ENCODE results near the gene SULF2.

The SULF2 gene

DNA sequence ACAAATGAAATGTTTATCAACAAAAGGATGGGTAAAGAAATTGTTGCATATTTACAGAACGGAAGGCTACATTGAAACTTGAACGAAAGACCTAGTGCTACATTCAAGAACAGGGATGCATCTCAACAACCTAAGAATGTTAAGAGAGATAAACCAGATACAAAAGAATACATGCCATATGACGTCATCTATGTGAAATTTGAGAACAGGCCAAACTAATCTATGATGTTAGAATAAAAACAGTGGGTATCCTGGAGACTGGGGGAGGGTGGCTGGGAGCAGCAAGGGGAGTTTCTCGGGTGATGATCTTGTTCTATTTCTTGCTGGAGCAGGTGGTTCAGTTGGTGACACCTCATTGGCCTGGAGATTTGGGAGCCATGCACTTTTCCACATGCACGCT is 81.5 kb downstream of the SULF2 start:
- Histone ChIP-seq H3K4me1 (ENCODE audit: control insufficient read depth in 1 of 2, insufficient read depth in 1 of 2, low read depth in 1 of 2, low read length in 1 of 2) (no peaks in the 10 kb centered on the region), H3K4me3 (ENCODE audit: low read depth in 1 of 2, low read length in 1 of 2) (no peak overlapping the region), H3K9me3 (no peaks in the 10 kb centered on the region), H3K36me3 (peaks cover 34% of the 10 kb centered on the region), H3K27me3 (no peaks in the 10 kb centered on the region), H3K27ac (no peak overlapping the region)
- TF ChIP-seq, protein P1, sequence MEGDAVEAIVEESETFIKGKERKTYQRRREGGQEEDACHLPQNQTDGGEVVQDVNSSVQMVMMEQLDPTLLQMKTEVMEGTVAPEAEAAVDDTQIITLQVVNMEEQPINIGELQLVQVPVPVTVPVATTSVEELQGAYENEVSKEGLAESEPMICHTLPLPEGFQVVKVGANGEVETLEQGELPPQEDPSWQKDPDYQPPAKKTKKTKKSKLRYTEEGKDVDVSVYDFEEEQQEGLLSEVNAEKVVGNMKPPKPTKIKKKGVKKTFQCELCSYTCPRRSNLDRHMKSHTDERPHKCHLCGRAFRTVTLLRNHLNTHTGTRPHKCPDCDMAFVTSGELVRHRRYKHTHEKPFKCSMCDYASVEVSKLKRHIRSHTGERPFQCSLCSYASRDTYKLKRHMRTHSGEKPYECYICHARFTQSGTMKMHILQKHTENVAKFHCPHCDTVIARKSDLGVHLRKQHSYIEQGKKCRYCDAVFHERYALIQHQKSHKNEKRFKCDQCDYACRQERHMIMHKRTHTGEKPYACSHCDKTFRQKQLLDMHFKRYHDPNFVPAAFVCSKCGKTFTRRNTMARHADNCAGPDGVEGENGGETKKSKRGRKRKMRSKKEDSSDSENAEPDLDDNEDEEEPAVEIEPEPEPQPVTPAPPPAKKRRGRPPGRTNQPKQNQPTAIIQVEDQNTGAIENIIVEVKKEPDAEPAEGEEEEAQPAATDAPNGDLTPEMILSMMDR (IDR thresholded peaks at IDR 0.05) = no peak

DNA sequence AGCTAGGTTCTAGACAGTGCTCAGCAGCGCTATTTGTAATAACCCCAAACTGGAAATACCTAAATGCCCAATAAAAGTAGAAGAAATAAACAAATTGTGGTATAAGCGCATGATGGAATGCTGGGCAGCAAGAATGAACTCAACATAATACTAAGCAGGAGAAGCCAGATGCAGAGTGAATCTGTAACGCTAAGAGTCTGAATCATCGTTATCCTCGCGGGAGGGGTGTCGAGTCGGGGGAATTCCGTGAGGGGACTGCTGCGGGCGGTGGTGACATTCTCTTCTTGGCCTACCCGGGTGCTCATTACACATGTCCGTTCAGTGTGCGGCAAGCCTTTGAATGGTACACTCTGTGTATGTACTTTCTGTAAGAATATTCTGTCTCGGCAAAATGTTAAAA is 83.7 kb downstream of the SULF2 start:
- no peak overlapping the region for H3K4me3 ChIP-seq (ENCODE audit: low read depth in 1 of 2, low read length in 1 of 2)
- H3K9me3 ChIP-seq = no peaks in the 10 kb centered on the region
- TF ChIP-seq, protein P1 (IDR thresholded peaks at IDR 0.05) = no peak
- no peak overlapping the region for H3K27ac ChIP-seq
- H3K27me3 ChIP-seq = no peaks in the 10 kb centered on the region
- H3K36me3 ChIP-seq = peaks cover 45% of the 10 kb centered on the region
- H3K4me1 ChIP-seq (ENCODE audit: control insufficient read depth in 1 of 2, insufficient read depth in 1 of 2, low read depth in 1 of 2, low read length in 1 of 2) = no peaks in the 10 kb centered on the region

DNA sequence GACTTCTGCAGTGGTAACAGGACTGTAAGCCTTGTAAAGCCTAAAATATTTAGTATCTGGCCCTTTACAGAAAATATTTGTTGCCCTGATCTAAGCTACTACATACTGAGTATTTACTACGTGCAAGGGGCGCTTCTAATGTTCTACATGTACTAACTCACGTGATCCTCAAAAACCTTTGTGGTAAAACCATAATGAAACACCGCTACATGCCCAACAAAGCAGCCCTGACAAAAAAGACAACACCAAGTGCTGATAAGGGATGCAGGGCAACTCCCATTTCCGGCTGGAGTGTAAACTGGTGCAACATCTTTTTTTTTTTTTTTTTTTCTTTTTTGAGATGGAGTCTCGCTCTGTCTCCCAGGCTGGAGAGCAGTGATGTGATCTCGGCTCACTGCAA is 85.0 kb downstream of the SULF2 start:
- no peak overlapping the region for H3K4me3 ChIP-seq (ENCODE audit: low read depth in 1 of 2, low read length in 1 of 2)

DNA sequence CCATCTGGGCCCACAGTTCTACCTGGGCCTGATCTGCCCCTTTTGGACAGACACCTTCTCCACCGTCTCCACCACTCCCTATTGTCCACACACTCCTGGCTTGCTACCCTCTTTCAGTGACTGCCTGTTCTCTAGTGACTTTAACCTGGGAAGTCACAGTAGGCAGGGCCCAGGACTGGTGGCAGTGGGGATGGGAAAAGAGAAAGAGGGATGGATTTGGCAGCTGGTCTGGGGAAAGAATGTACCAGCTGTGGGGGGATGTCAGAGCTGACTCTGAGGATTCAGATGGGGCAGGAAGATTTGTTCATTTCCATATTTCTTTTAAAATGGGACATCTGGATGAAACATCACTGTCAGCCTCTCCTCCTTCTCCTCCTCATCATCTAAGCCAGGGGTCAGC is 85.5 kb downstream of the SULF2 start:
- H3K27me3 ChIP-seq = no peaks in the 10 kb centered on the region
- no peaks in the 10 kb centered on the region for H3K9me3 ChIP-seq
- TF ChIP-seq, protein P1 (IDR thresholded peaks at IDR 0.05) = no peak
- peaks cover 0 to 4% of the 10 kb centered on the region in 2 experiments for H3K4me1 ChIP-seq (ENCODE audit: control insufficient read depth in 1 of 2, insufficient read depth in 1 of 2, low read depth in 1 of 2, low read length in 1 of 2)
- H3K27ac ChIP-seq = no peak overlapping the region
- H3K36me3 ChIP-seq = peaks cover 48% of the 10 kb centered on the region
- no peak overlapping the region for H3K4me3 ChIP-seq (ENCODE audit: low read depth in 1 of 2, low read length in 1 of 2)

More for the DNA sequence above, 85.0 kb downstream of the SULF2 start:
- Histone ChIP-seq H3K36me3 (peaks cover 48% of the 10 kb centered on the region), H3K4me1 (ENCODE audit: control insufficient read depth in 1 of 2, insufficient read depth in 1 of 2, low read depth in 1 of 2, low read length in 1 of 2) (no peaks in the 10 kb centered on the region), H3K27ac (no peak overlapping the region), H3K27me3 (no peaks in the 10 kb centered on the region), H3K9me3 (no peaks in the 10 kb centered on the region)
- TF ChIP-seq, protein P1 (IDR thresholded peaks at IDR 0.05) = no peak

DNA sequence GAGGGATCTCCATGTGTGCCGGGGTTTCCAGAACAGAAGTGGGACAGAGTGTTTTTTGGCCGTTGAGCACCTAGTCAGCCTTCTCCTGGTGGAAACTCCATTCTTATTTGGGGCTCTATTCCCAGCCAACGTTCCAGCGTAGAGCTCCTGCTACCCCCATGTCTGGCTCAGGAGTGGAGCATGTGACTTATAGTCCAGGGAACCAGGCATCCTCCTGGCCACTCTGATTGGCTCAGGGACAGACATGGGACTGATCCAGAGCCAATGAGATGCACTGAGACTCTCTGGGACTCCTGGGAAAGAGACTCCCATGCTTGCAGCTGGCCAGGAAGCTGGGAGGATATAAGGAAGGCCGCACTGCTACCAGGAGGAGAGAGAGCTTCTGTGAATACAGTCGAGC is 87.1 kb downstream of the SULF2 start:
- Histone ChIP-seq H3K9me3 (no peaks in the 10 kb centered on the region), H3K4me3 (ENCODE audit: low read depth in 1 of 2, low read length in 1 of 2) (no peak overlapping the region), H3K27ac (no peak overlapping the region), H3K4me1 (ENCODE audit: control insufficient read depth in 1 of 2, insufficient read depth in 1 of 2, low read depth in 1 of 2, low read length in 1 of 2) (peaks cover 0 to 4% of the 10 kb centered on the region in 2 experiments), H3K27me3 (no peaks in the 10 kb centered on the region), H3K36me3 (peaks cover 48% of the 10 kb centered on the region)
- TF ChIP-seq, protein P1 (IDR thresholded peaks at IDR 0.05) = no peak

DNA sequence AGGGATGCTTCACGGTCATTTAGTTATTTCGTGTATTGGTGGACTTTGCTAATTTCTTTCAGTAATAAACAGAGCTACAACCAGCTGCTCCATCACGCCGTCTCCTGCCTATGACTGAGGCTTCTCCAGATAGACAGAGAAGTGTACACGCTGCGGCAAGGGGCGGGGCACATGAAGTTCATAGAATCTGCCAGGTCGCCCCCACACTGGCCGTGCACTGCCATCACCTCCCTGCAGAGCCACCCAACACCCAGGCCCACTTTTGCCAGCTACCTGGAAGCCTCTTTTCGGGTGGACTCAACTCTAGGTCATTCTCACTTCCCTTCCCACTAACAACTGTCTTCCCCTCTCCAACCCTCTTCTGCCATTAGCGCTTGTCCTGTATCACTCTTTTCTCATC is 88.4 kb downstream of the SULF2 start:
- no peaks in the 10 kb centered on the region for H3K27me3 ChIP-seq
- peaks cover 0 to 4% of the 10 kb centered on the region in 2 experiments for H3K4me1 ChIP-seq (ENCODE audit: control insufficient read depth in 1 of 2, insufficient read depth in 1 of 2, low read depth in 1 of 2, low read length in 1 of 2)
- H3K9me3 ChIP-seq = no peaks in the 10 kb centered on the region
- H3K36me3 ChIP-seq = peaks cover 41% of the 10 kb centered on the region
- H3K27ac ChIP-seq = no peak overlapping the region
- TF ChIP-seq, protein P1 (IDR thresholded peaks at IDR 0.05) = no peak
- no peak overlapping the region for H3K4me3 ChIP-seq (ENCODE audit: low read depth in 1 of 2, low read length in 1 of 2)

Measured in neutrophil (primary cell).